ENCODE measurements around the gene FAF1. TPM values are rescaled to one million over a fixed set of nuclear protein-coding genes. Genes with fewer than 3 reads are reported as not detected.

FAF1 gene
- total RNA-seq, 4 donors from 2014 or later: 47.1 to 87.0 (median 79.4) TPM

DNA sequence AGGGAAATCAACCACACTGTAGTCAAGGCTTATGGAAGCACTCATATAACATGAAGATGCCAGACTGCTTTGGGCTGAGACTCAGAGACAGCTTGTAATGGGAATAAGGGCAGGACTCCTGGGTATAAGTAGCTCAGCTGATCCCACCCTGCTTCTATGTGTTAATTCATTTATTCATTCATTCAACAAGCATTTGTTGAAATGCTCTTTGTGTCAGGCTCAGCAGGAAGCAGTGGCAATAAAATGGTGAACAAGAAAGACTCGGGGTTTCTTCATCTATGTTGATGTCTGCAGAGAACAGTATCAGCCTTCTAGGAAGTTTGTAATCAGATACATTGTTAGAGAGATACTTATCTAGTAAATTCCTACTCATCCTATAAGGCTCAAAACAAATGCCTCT, 391.3 kb downstream of the FAF1 start:
- Histone ChIP-seq H3K27me3 (no peaks in the 10 kb centered on the region), H3K9me3 (no peaks in the 10 kb centered on the region), H3K36me3 (peaks cover 0 to 6% of the 10 kb centered on the region in 2 donors), H3K4me3 (replicated peaks in 1 of 3) (no peak overlapping the region), H3K4me1 (no peaks in the 10 kb centered on the region), H3K27ac (no peak overlapping the region)
- no peak for TF ChIP-seq POLR2A (IDR thresholded peaks at IDR 0.05)
- WGBS, 2 donors: 80 to 88% methylated on average over 1 of the region's 1 CpG
- no peak for DNase-seq
- intact Hi-C loops (cut with DNase I): no loop called here

DNA sequence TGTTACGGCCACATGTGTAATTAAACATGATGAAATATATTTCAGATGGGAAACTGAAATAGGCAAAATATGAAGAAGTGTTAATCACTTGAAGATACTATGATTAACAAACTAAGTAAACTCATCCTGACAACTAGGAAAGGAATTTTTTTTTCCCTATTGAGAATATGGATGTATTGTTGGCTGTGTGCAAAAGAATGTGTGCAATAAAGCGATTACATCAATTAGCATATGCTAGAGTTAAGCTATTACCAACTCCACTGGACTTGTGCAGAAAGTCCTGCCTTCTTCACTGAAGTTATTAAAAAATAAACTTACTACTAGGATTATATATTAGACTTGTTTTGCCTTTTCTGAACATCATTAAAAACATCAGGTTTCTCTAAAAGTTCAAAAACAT, 393.7 kb downstream of the FAF1 start:
- peaks cover 0 to 6% of the 10 kb centered on the region in 2 donors for H3K36me3 ChIP-seq
- no peak overlapping the region for H3K4me3 ChIP-seq (replicated peaks in 1 of 3)
- H3K27me3 ChIP-seq: no peaks in the 10 kb centered on the region
- no peaks in the 10 kb centered on the region for H3K9me3 ChIP-seq
- no peak for DNase-seq
- intact Hi-C loops (cut with DNase I): no loop called here
- TF ChIP-seq, protein P1, sequence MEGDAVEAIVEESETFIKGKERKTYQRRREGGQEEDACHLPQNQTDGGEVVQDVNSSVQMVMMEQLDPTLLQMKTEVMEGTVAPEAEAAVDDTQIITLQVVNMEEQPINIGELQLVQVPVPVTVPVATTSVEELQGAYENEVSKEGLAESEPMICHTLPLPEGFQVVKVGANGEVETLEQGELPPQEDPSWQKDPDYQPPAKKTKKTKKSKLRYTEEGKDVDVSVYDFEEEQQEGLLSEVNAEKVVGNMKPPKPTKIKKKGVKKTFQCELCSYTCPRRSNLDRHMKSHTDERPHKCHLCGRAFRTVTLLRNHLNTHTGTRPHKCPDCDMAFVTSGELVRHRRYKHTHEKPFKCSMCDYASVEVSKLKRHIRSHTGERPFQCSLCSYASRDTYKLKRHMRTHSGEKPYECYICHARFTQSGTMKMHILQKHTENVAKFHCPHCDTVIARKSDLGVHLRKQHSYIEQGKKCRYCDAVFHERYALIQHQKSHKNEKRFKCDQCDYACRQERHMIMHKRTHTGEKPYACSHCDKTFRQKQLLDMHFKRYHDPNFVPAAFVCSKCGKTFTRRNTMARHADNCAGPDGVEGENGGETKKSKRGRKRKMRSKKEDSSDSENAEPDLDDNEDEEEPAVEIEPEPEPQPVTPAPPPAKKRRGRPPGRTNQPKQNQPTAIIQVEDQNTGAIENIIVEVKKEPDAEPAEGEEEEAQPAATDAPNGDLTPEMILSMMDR (IDR thresholded peaks at IDR 0.05): no peak
- 94 to 96% methylated on average over 2 of the region's 2 CpGs for WGBS, 2 donors
- H3K4me1 ChIP-seq: no peaks in the 10 kb centered on the region
- H3K27ac ChIP-seq: no peak overlapping the region

DNA sequence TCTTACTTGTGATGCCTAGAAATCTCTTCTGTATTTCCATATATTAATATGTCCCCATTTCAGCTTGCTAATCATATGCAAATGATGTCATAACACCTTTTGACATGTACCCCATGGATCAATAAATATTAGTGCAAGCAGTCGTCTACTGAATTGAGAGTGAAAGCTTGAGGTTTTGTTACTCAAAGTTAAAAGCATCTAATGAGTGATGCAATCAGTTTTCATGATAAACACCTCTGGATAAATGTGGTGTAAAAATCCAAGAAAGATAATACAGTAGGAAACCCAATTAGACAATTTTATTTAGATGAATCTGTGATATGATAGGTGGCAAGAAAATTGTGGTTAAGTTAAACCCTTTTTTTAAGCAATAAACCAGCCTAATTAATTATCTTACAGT, 395.6 kb downstream of the FAF1 start:
- Histone ChIP-seq H3K9me3 (no peaks in the 10 kb centered on the region), H3K27me3 (no peaks in the 10 kb centered on the region), H3K36me3 (peaks cover 0 to 6% of the 10 kb centered on the region in 2 donors), H3K27ac (no peak overlapping the region), H3K4me1 (no peaks in the 10 kb centered on the region), H3K4me3 (replicated peaks in 1 of 3) (no peak overlapping the region)
- 93 to 95% methylated on average over 1 of the region's 1 CpG for WGBS, 2 donors
- intact Hi-C loops (cut with DNase I): no loop called here
- DNase-seq: no peak
- TF ChIP-seq, protein P1 (IDR thresholded peaks at IDR 0.05): no peak
- TF ChIP-seq POLR2A (IDR thresholded peaks at IDR 0.05): no peak

DNA sequence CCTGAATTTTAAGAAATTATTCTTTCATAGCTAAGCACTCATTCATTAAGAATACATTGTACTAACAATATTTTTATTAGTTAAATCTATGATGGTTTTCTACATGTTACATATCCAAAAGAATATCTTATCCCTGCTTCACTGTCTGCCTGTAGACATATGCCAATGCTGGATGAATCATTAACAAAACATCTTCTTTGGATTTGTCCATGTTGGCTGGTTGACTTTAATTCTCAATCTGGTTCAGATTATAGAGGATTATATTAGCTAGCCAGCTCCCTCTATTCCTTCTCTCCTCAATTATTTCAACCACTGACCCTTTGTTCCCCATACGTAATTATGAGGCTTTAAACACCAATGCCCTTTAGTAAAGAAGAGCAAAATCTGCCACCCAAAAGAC, 398.0 kb downstream of the FAF1 start:
- WGBS, 2 donors: 90 to 95% methylated on average over 1 of the region's 1 CpG
- H3K4me3 ChIP-seq (replicated peaks in 1 of 3): no peak overlapping the region
- H3K36me3 ChIP-seq: peaks cover 0 to 6% of the 10 kb centered on the region in 2 donors
- no peaks in the 10 kb centered on the region for H3K27me3 ChIP-seq
- TF ChIP-seq, protein P1 (IDR thresholded peaks at IDR 0.05): no peak
- no peaks in the 10 kb centered on the region for H3K4me1 ChIP-seq
- intact Hi-C loops (cut with DNase I): no loop called here
- no peaks in the 10 kb centered on the region for H3K9me3 ChIP-seq
- no peak for DNase-seq
- H3K27ac ChIP-seq: no peak overlapping the region

DNA sequence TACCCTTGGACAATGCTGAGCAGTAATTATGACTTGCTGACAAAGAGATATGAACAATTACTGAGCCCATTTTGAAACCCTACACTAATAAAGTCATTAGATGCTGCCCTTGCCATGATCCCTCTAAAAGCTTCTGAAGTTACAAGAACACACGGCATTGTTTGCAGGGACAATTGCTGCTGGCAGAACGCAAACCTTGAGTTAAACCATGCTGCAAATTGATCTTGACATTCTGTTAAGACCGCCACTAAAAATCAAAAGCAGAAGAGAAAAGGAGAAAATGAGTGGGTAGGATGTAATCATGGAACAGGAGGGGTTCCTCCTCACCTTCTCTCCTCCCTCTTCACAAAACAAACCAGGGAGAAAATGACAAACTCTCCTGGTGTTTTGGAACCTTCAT, 400.6 kb downstream of the FAF1 start:
- Histone ChIP-seq H3K27me3 (no peaks in the 10 kb centered on the region), H3K36me3 (no peaks in the 10 kb centered on the region), H3K9me3 (no peaks in the 10 kb centered on the region), H3K4me1 (no peaks in the 10 kb centered on the region), H3K4me3 (replicated peaks in 1 of 3) (no peak overlapping the region), H3K27ac (no peak overlapping the region)
- WGBS, 2 donors: 95 to 98% methylated on average over 3 of the region's 3 CpGs
- no peak for DNase-seq
- TF ChIP-seq, protein P1 (IDR thresholded peaks at IDR 0.05): no peak
- no peak for TF ChIP-seq POLR2A (IDR thresholded peaks at IDR 0.05)
- intact Hi-C loops (cut with DNase I): no loop called here

DNA sequence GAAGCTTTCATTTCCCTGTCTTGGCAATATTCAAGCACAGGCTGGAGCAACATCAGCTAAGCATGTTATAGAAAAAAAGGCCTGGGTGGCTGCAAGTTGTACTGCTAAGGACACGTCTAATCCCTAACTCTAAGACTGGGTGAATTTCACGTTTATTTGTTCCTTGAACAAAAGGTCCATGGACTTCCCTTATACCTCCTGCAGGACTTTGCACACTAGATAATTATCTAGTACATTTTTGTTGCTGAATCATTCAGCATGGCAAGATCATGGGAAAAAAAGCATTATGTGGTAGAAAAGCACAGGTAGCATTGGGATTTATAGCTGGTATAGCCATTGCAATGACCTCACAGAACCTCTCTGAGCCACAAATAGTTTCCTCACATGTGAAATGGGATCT, 406.1 kb downstream of the FAF1 start:
- intact Hi-C loops (cut with DNase I): no loop called here
- Histone ChIP-seq H3K36me3 (no peaks in the 10 kb centered on the region), H3K4me3 (replicated peaks in 1 of 3) (no peak overlapping the region), H3K9me3 (no peaks in the 10 kb centered on the region), H3K27me3 (no peaks in the 10 kb centered on the region), H3K4me1 (no peaks in the 10 kb centered on the region), H3K27ac (no peak overlapping the region)
- TF ChIP-seq POLR2A (IDR thresholded peaks at IDR 0.05): no peak
- TF ChIP-seq, protein P1 (IDR thresholded peaks at IDR 0.05): no peak
- WGBS, 2 donors: 90 to 92% methylated on average over 2 of the region's 2 CpGs
- DNase-seq: no peak
